IMR-90 (cell line): ENCODE measurements around the gene PRDX5. TPM values are rescaled to one million over a fixed set of nuclear protein-coding genes. Genes with fewer than 3 reads are reported as not detected.

Experiments used
- ATAC-seq: fragments of 200-7000 bp; cut with Tn5 transposase; 2 replicates; pipeline ENCODE4 v1.9.1; 2020; ENCODE audit warnings: low read depth, mild to moderate bottlenecking, moderate library complexity
- BruUV-seq: library from RNA; stranded (reverse); fragments of 400-500 nt; replicated peaks from 2 replicates; lab custom pipeline; 2021; lab: Mats Ljungman, UMichigan
- CTCF ChIA-PET: fragments of 300-600 bp; formaldehyde crosslinking; extraction: SDS; loops from one replicate; lab custom pipeline; 2021; ENCODE audit warnings: antibody characterized with exemption; lab: Yijun Ruan, JAX
- POLR2A ChIA-PET: fragments of 300-600 bp; sonication (Branson Sonifier 250); formaldehyde crosslinking; loops from one replicate; lab custom pipeline; 2022; ENCODE audit warnings: antibody characterized with exemption; ENCODE audit not compliant: unreplicated experiment; lab: Charles Lee
- DNase-seq: peaks from one replicate; pipeline ENCODE4 v3.0.0; 2013
- H2AFZ ChIP-seq: replicated peaks from 2 replicates; pipeline ENCODE3; 2013; ENCODE audit warnings: low read length, mild to moderate bottlenecking; ENCODE audit not compliant: poor library complexity
- H2AK5ac ChIP-seq: 2 replicates; pipeline ENCODE4 v1.6.1; 2013; ENCODE audit warnings: low read depth, low read length, inconsistent platforms
- H2AK9ac ChIP-seq: replicated peaks from 2 replicates; pipeline ENCODE3; 2013; ENCODE audit warnings: mild to moderate bottlenecking, low read depth, low read length, moderate library complexity; ENCODE audit not compliant: poor library complexity
- H2BK120ac ChIP-seq: 2 replicates; pipeline ENCODE4 v1.6.1; 2013; ENCODE audit warnings: low read depth, low read length, inconsistent platforms
- H2BK15ac ChIP-seq: 3 replicates; pipeline ENCODE4 v1.6.1; 2013; ENCODE audit warnings: low read depth, low read length, inconsistent platforms
- H2BK20ac ChIP-seq: 2 replicates; pipeline ENCODE4 v1.6.1; 2013; ENCODE audit warnings: low read depth, mild to moderate bottlenecking, inconsistent platforms, low read length, moderate library complexity
- H2BK5ac ChIP-seq: 2 replicates; pipeline ENCODE4 v1.6.1; 2013; ENCODE audit warnings: mild to moderate bottlenecking, low read depth, low read length, inconsistent platforms; ENCODE audit not compliant: poor library complexity, severe bottlenecking
- H3K14ac ChIP-seq: replicated peaks from 2 replicates; pipeline ENCODE4 v1.6.1; 2013; ENCODE audit warnings: low read depth, low read length, inconsistent platforms
- H3K18ac ChIP-seq: 2 replicates; pipeline ENCODE4 v1.6.1; 2013; ENCODE audit warnings: low read depth, low read length, control low read depth
- H3K23ac ChIP-seq: 2 replicates; pipeline ENCODE4 v1.6.1; 2013; ENCODE audit warnings: low read depth, low read length, inconsistent platforms
- H3K27ac ChIP-seq: 2 replicates; pipeline ENCODE4 v1.5.1; 2013; ENCODE audit warnings: mild to moderate bottlenecking, control low read depth, low read length; ENCODE audit not compliant: insufficient read depth
- H3K27me3 ChIP-seq: 2 replicates; pipeline ENCODE4 v1.6.1; 2013; ENCODE audit warnings: low read length; ENCODE audit not compliant: control insufficient read depth, insufficient read depth
- H3K36me3 ChIP-seq: 2 replicates; pipeline ENCODE4 v1.6.1; 2013; ENCODE audit warnings: low read length, mixed read lengths; ENCODE audit not compliant: control insufficient read depth, insufficient read depth
- H3K4ac ChIP-seq: 2 replicates; pipeline ENCODE4 v1.6.1; 2013; ENCODE audit warnings: low read depth, low read length, inconsistent platforms
- H3K4me1 ChIP-seq: 2 replicates; pipeline ENCODE4 v1.6.1; 2013; ENCODE audit warnings: low read length, mixed read lengths; ENCODE audit not compliant: control insufficient read depth, insufficient read depth
- H3K4me2 ChIP-seq: 2 replicates; pipeline ENCODE4 v1.6.1; 2013; ENCODE audit warnings: low read depth, mild to moderate bottlenecking, control low read depth, low read length, moderate library complexity
- H3K4me3 ChIP-seq: 2 replicates; pipeline ENCODE4 v1.5.1; 2013; ENCODE audit warnings: low read depth, mild to moderate bottlenecking, control low read depth, low read length, moderate library complexity; ENCODE audit not compliant: insufficient read depth
- H3K56ac ChIP-seq: 2 replicates; pipeline ENCODE4 v1.6.1; 2013; ENCODE audit warnings: low read length, inconsistent platforms; ENCODE audit not compliant: insufficient read depth; ENCODE audit errors: extremely low read depth
- H3K79me1 ChIP-seq, 2 experiments: 2 replicates each; pipeline ENCODE4 v1.6.1; 2013; ENCODE audit warnings: low read length in 2 of 2, inconsistent platforms in 1 of 2, low read depth in 1 of 2
- H3K9ac ChIP-seq: 2 replicates; pipeline ENCODE4 v1.6.1; 2013; ENCODE audit warnings: low read depth, low read length, control low read depth
- H3K9me1 ChIP-seq: 2 replicates; pipeline ENCODE4 v1.6.1; 2013; ENCODE audit warnings: low read length, inconsistent platforms; ENCODE audit not compliant: insufficient read depth
- H3K9me3 ChIP-seq: 2 replicates; pipeline ENCODE4 v1.6.1; 2013; ENCODE audit warnings: low read length; ENCODE audit not compliant: control insufficient read depth, insufficient read depth
- H4K20me1 ChIP-seq: 2 replicates; pipeline ENCODE4 v1.6.1; 2013; ENCODE audit warnings: low read length, inconsistent platforms; ENCODE audit not compliant: insufficient read depth
- H4K5ac ChIP-seq: 2 replicates; pipeline ENCODE4 v1.6.1; 2013; ENCODE audit warnings: mild to moderate bottlenecking, low read depth, low read length, control low read depth
- H4K8ac ChIP-seq, 2 experiments: 2 replicates each; pipeline ENCODE4 v1.6.1; 2013; ENCODE audit warnings: low read depth in 2 of 2, low read length in 2 of 2, control low read depth in 1 of 2, inconsistent platforms in 1 of 2
- H4K91ac ChIP-seq: 2 replicates; pipeline ENCODE4 v1.6.1; 2013; ENCODE audit warnings: low read depth, low read length, inconsistent platforms; ENCODE audit not compliant: insufficient read depth
- BHLHE40 ChIP-seq: fragments of 150-350 bp; IDR thresholded peaks from 2 replicates; pipeline ENCODE4 v1.6.1; 2016; ENCODE audit warnings: mild to moderate bottlenecking, low read depth, low read length
- CEBPB ChIP-seq: IDR thresholded peaks from 2 replicates; pipeline ENCODE4 v1.6.1; 2012; ENCODE audit warnings: low read depth, low read length, improper control_type of control experiment
- CHD1 ChIP-seq: IDR thresholded peaks from 2 replicates; pipeline ENCODE4 v1.6.1; 2012; ENCODE audit warnings: low read depth, low read length, improper control_type of control experiment
- FOS ChIP-seq: fragments of 150-350 bp; IDR thresholded peaks from 2 replicates; pipeline ENCODE4 v1.6.1; 2016; ENCODE audit warnings: low read depth, low read length
- MAFK ChIP-seq: IDR thresholded peaks from 2 replicates; pipeline ENCODE4 v1.6.1; 2012; ENCODE audit warnings: low read depth, low read length, improper control_type of control experiment
- MAZ ChIP-seq: IDR thresholded peaks from 2 replicates; pipeline ENCODE4 v1.6.1; 2012; ENCODE audit warnings: low read depth, mild to moderate bottlenecking, low read length, improper control_type of control experiment, moderate library complexity, borderline replicate concordance
- MXI1 ChIP-seq: IDR thresholded peaks from 2 replicates; pipeline ENCODE4 v1.6.1; 2012; ENCODE audit warnings: low read depth, mild to moderate bottlenecking, low read length, moderate library complexity, borderline replicate concordance
- NFE2L2 ChIP-seq: fragments of 150-350 bp; IDR thresholded peaks from 2 replicates; pipeline ENCODE4 v1.6.1; 2016; ENCODE audit warnings: low read depth, mild to moderate bottlenecking, low read length
- POLR2A ChIP-seq: IDR thresholded peaks from 2 replicates; pipeline ENCODE4 v1.6.1; 2012; ENCODE audit warnings: mild to moderate bottlenecking, low read depth, low read length
- RAD21 ChIP-seq: IDR thresholded peaks from 2 replicates; pipeline ENCODE4 v1.6.1; 2012; ENCODE audit warnings: low read length, improper control_type of control experiment
- RCOR1 ChIP-seq: IDR thresholded peaks from 2 replicates; pipeline ENCODE4 v1.6.1; 2012; ENCODE audit warnings: mild to moderate bottlenecking, low read length, improper control_type of control experiment; ENCODE audit not compliant: insufficient replicate concordance
- RFX5 ChIP-seq: IDR thresholded peaks from 2 replicates; pipeline ENCODE4 v1.8.0; 2012; ENCODE audit warnings: low read depth, mild to moderate bottlenecking, low read length, moderate library complexity
- SMC3 ChIP-seq: fragments of 150-350 bp; IDR thresholded peaks from 2 replicates; pipeline ENCODE4 v1.6.1; 2016; ENCODE audit warnings: low read depth, mild to moderate bottlenecking, antibody characterized with exemption, low read length, moderate library complexity
- WGBS, 2 experiments: methylation state at CpG; one replicate each; pipeline versions ENCODE4 v1.1.5 to v1.1.7; 2013; ENCODE audit warnings: missing lambda C conversion rate in 2 of 2; ENCODE audit not compliant: insufficient read length in 1 of 2; ENCODE audit errors: extremely low coverage in 2 of 2; 5-methylcytosine and 5-hydroxymethylcytosine counted together
- dilution Hi-C: fragments of 300-500 bp; cut with HindIII; formaldehyde crosslinking; loops from one replicate; pipeline ENCODE4 v1.14.3; 2018; ENCODE audit warnings: low sequenced_read_pairs; ENCODE audit not compliant: unreplicated experiment
- in situ Hi-C: fragments of 300-500 bp; cut with MboI; formaldehyde crosslinking; loops from 3 replicates; pipeline ENCODE4 v1.14.3; 2019; ENCODE audit warnings: low sequenced_read_pairs, inconsistent platforms, mixed read lengths
- intact Hi-C: fragments of 100-400 bp; cut with micrococcal nuclease; formaldehyde crosslinking; loops from 2 replicates; pipeline ENCODE4 v1.10.0; 2022
- polyA plus RNA-seq, 3 experiments: library from polyadenylated mRNA; depleted of rRNA; stranded (reverse); fragments of >200 nt; gene quantifications; 2 replicates each; pipeline ENCODE4 v1.2.3, GENCODE V29; 2012; ENCODE audit warnings: low replicate concordance in 1 of 3
- total RNA-seq: library from RNA; depleted of rRNA; stranded (reverse); fragments of >200 nt; gene quantifications from 2 replicates; pipeline ENCODE4 v1.2.3, GENCODE V29; 2012
- TF ChIP-seq, protein P1 (sequence below): conservative IDR thresholded peaks from 2 replicates; pipeline ENCODE4 v1.5.1; 2012; ENCODE audit warnings: mild to moderate bottlenecking, low read depth, low read length, improper control_type of control experiment
- TF ChIP-seq, protein P2 (sequence below): fragments of 150-350 bp; IDR thresholded peaks from 2 replicates; pipeline ENCODE4 v1.6.1; 2016; ENCODE audit warnings: low read depth, mild to moderate bottlenecking, low read length, moderate library complexity, borderline replicate concordance
- TF ChIP-seq, protein P3 (sequence below): fragments of 150-350 bp; IDR thresholded peaks from 2 replicates; pipeline ENCODE4 v1.6.1; 2017; ENCODE audit warnings: mild to moderate bottlenecking, antibody characterized with exemption, low read length, low read depth

The PRDX5 gene
- total and polyA plus RNA-seq, 2 of the 4 experiments (the other 2 are of a cell fraction): 120 to 292 TPM

- Histone ChIP-seq H3K4me2 (no peak overlapping the region), H2AK5ac (no peak overlapping the region), H3K18ac (no peak overlapping the region), H2AK9ac (no peak overlapping the region), H3K27ac (no peak overlapping the region), H3K9ac (no peak overlapping the region), H4K8ac (no peak overlapping the region), H3K4me3 (no peak overlapping the region), H3K79me1 (peaks cover 8 to 72% of the 10 kb centered on the region in 2 experiments), H3K4me1 (peaks cover 21% of the 10 kb centered on the region), H3K36me3 (peaks cover 40% of the 10 kb centered on the region), H2BK20ac (no peak overlapping the region), H3K9me1 (peaks cover 17% of the 10 kb centered on the region), H3K23ac (no peak overlapping the region), H4K91ac (no peak overlapping the region), H4K20me1 (no peaks in the 10 kb centered on the region), H3K14ac (no peak overlapping the region), H4K5ac (no peak overlapping the region), H3K56ac (no peak overlapping the region), H3K4ac (no peak overlapping the region), H2AFZ (no peak overlapping the region), H2BK15ac (no peak overlapping the region), H2BK120ac (no peak overlapping the region), H3K27me3 (no peaks in the 10 kb centered on the region), H3K9me3 (no peaks in the 10 kb centered on the region), H2BK5ac (no peak overlapping the region)
- ATAC-seq: no peak
- 96% methylated on average over 4 of the region's 18 CpGs; no CpG with 5 or more reads in 1 of the 2 experiments for WGBS, 2 experiments
- dilution Hi-C loops (no loop called here), intact Hi-C loops (no loop called here), in situ Hi-C loops (no loop called here)
- BruUV-seq: no TSS peak
- DNase-seq: no peak
- POLR2A ChIA-PET: no interaction called here
- TF ChIP-seq CHD1: no peak
- TF ChIP-seq, protein P1, sequence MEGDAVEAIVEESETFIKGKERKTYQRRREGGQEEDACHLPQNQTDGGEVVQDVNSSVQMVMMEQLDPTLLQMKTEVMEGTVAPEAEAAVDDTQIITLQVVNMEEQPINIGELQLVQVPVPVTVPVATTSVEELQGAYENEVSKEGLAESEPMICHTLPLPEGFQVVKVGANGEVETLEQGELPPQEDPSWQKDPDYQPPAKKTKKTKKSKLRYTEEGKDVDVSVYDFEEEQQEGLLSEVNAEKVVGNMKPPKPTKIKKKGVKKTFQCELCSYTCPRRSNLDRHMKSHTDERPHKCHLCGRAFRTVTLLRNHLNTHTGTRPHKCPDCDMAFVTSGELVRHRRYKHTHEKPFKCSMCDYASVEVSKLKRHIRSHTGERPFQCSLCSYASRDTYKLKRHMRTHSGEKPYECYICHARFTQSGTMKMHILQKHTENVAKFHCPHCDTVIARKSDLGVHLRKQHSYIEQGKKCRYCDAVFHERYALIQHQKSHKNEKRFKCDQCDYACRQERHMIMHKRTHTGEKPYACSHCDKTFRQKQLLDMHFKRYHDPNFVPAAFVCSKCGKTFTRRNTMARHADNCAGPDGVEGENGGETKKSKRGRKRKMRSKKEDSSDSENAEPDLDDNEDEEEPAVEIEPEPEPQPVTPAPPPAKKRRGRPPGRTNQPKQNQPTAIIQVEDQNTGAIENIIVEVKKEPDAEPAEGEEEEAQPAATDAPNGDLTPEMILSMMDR: no peak
- TF ChIP-seq CEBPB: no peak
- TF ChIP-seq MAZ: no peak
- no peak for TF ChIP-seq POLR2A
- no peak for TF ChIP-seq FOS
- no peak for TF ChIP-seq RFX5
- TF ChIP-seq RCOR1: no peak
- TF ChIP-seq, protein P2, sequence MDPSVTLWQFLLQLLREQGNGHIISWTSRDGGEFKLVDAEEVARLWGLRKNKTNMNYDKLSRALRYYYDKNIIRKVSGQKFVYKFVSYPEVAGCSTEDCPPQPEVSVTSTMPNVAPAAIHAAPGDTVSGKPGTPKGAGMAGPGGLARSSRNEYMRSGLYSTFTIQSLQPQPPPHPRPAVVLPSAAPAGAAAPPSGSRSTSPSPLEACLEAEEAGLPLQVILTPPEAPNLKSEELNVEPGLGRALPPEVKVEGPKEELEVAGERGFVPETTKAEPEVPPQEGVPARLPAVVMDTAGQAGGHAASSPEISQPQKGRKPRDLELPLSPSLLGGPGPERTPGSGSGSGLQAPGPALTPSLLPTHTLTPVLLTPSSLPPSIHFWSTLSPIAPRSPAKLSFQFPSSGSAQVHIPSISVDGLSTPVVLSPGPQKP: no peak
- TF ChIP-seq, protein P3, sequence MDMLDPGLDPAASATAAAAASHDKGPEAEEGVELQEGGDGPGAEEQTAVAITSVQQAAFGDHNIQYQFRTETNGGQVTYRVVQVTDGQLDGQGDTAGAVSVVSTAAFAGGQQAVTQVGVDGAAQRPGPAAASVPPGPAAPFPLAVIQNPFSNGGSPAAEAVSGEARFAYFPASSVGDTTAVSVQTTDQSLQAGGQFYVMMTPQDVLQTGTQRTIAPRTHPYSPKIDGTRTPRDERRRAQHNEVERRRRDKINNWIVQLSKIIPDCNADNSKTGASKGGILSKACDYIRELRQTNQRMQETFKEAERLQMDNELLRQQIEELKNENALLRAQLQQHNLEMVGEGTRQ: no peak
- TF ChIP-seq BHLHE40: no peak
- no peak for TF ChIP-seq MAFK
- TF ChIP-seq NFE2L2: no peak
- TF ChIP-seq MXI1: no peak
- no peak for TF ChIP-seq RAD21
- no peak for TF ChIP-seq SMC3
- CTCF ChIA-PET: no interaction called here
Measured at GRCh38 chr11:64361659-64362058, 43.7 kb downstream of the PRDX5 start.
